Upper lobe of left lung (tissue), 6 donors: ENCODE data around the gene TAF9B. TPM values are rescaled to one million over a fixed set of nuclear protein-coding genes. Genes with fewer than 3 reads are reported as not detected.
A peak's percentile ranks its signal among the peaks of the same experiment; 100 is the strongest.

Experiments used
- ATAC-seq, 2 donors: fragments of 200-7000 bp; cut with Tn5 transposase; one replicate each; pipeline ENCODE4 v1.9.1; 2022; ENCODE audit warnings: mild to moderate bottlenecking in 2 of 2, moderate library complexity in 2 of 2; ENCODE audit not compliant: low FRiP score in 2 of 2
- DNase-seq, 2 donors: peaks; one replicate each; pipeline ENCODE4 v3.0.0-alpha.2; 2019 to 2020
- H3K27ac ChIP-seq, 4 donors: fragments of 200-600 bp; sonication (generic); one replicate each; pipeline ENCODE4 v1.5.1; 2016 to 2019
- H3K27me3 ChIP-seq, 4 donors: fragments of 200-600 bp; sonication (generic); one replicate each; pipeline ENCODE4 v1.5.1; 2017 to 2019
- H3K36me3 ChIP-seq, 4 donors: fragments of 200-600 bp; sonication (generic); one replicate each; pipeline ENCODE4 v1.5.1; 2016 to 2019
- H3K4me1 ChIP-seq, 4 donors: fragments of 200-600 bp; sonication (generic); one replicate each; pipeline ENCODE4 v1.5.1; 2018 to 2019
- H3K4me3 ChIP-seq, 4 donors: fragments of 200-600 bp; sonication (generic); one replicate each; pipeline ENCODE4 v1.5.1; 2017 to 2019; ENCODE audit warnings: mild to moderate bottlenecking in 2 of 4, moderate library complexity in 1 of 4
- H3K9me3 ChIP-seq, 4 donors: fragments of 200-600 bp; sonication (generic); one replicate each; pipeline ENCODE4 v1.5.1; 2018 to 2019
- EP300 ChIP-seq, 4 donors: sonication (generic); formaldehyde crosslinking; IDR thresholded peaks; one replicate each; pipeline ENCODE4 v1.5.1; 2017; ENCODE audit warnings: antibody characterized with exemption in 4 of 4, control low read depth in 2 of 4
- POLR2A ChIP-seq, 4 donors: fragments of 450-650 bp; IDR thresholded peaks; one replicate each; pipeline ENCODE4 v1.5.1; 2016 to 2017; ENCODE audit warnings: antibody characterized with exemption in 4 of 4, mild to moderate bottlenecking in 2 of 4
- POLR2AphosphoS5 ChIP-seq, 2 donors: sonication (generic); formaldehyde crosslinking; IDR thresholded peaks; one replicate each; pipeline ENCODE4 v1.5.1; 2017; ENCODE audit warnings: antibody characterized with exemption in 2 of 2
- WGBS, 2 donors: methylation state at CpG; one replicate each; pipeline ENCODE4 v1.1.5; 2017 to 2018; 5-methylcytosine and 5-hydroxymethylcytosine counted together
- total RNA-seq, 6 donors: library from RNA; depleted of rRNA in 4 of 6; stranded (reverse); fragments of >200 nt in 4 of 6; gene quantifications; one replicate each; pipeline versions ENCODE4 v1.1.0 to v1.2.1, GENCODE V29; 2016 to 2021
- TF ChIP-seq, protein P1 (sequence below), 6 experiments: fragments of 450-650 bp in 4 of 6; fragments of 200-600 bp in 2 of 6; sonication (generic) in 2 of 6; IDR thresholded peaks; one replicate each; pipeline ENCODE4 v1.5.1; 2016 to 2019; ENCODE audit warnings: antibody characterized with exemption in 6 of 6
- donor health status: DM: no; HTN: no; CAD: no; lungs with moderate emphysema.
- donor health status: DM: no; HTN: yes; CAD: no; lungs with severe emphysema.

The TAF9B gene
- total RNA-seq, 6 donors from 2014 or later: 2.4 to 14.3 (median 11.1) TPM

GRCh38 chrX:78124307-78124706, 15.1 kb downstream of the TAF9B start:
- ATAC-seq (no peak), DNase-seq (no peak)
- peaks cover 10 to 81% (median 23%) of the 10 kb centered on the region in 4 donors for H3K36me3 ChIP-seq
- 84 to 88% methylated on average over 2 of the region's 2 CpGs for WGBS, 2 donors
- H3K27ac ChIP-seq: no peak overlapping the region
- no peaks in the 10 kb centered on the region for H3K27me3 ChIP-seq
- no peaks in the 10 kb centered on the region for H3K9me3 ChIP-seq
- no peaks in the 10 kb centered on the region for H3K4me1 ChIP-seq
- H3K4me3 ChIP-seq: no peak overlapping the region
- no peak for TF ChIP-seq POLR2AphosphoS5 (IDR thresholded peaks at IDR 0.05)
- no peak for TF ChIP-seq EP300 (IDR thresholded peaks at IDR 0.05)
- TF ChIP-seq POLR2A (IDR thresholded peaks at IDR 0.05): no peak
- TF ChIP-seq, protein P1, sequence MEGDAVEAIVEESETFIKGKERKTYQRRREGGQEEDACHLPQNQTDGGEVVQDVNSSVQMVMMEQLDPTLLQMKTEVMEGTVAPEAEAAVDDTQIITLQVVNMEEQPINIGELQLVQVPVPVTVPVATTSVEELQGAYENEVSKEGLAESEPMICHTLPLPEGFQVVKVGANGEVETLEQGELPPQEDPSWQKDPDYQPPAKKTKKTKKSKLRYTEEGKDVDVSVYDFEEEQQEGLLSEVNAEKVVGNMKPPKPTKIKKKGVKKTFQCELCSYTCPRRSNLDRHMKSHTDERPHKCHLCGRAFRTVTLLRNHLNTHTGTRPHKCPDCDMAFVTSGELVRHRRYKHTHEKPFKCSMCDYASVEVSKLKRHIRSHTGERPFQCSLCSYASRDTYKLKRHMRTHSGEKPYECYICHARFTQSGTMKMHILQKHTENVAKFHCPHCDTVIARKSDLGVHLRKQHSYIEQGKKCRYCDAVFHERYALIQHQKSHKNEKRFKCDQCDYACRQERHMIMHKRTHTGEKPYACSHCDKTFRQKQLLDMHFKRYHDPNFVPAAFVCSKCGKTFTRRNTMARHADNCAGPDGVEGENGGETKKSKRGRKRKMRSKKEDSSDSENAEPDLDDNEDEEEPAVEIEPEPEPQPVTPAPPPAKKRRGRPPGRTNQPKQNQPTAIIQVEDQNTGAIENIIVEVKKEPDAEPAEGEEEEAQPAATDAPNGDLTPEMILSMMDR (IDR thresholded peaks at IDR 0.05): no peak

GRCh38 chrX:78123190-78123589, 16.3 kb downstream of the TAF9B start:
- no peak for DNase-seq
- no peak for ATAC-seq
- no peaks in the 10 kb centered on the region for H3K4me1 ChIP-seq
- H3K9me3 ChIP-seq: no peaks in the 10 kb centered on the region
- H3K27ac ChIP-seq: no peak overlapping the region
- peaks cover 12 to 83% (median 29%) of the 10 kb centered on the region in 4 donors for H3K36me3 ChIP-seq
- TF ChIP-seq, protein P1 (IDR thresholded peaks at IDR 0.05): no peak
- no peak for TF ChIP-seq POLR2A (IDR thresholded peaks at IDR 0.05)
- TF ChIP-seq POLR2AphosphoS5 (IDR thresholded peaks at IDR 0.05): no peak
- no peak for TF ChIP-seq EP300 (IDR thresholded peaks at IDR 0.05)
- H3K27me3 ChIP-seq: no peaks in the 10 kb centered on the region
- no peak overlapping the region for H3K4me3 ChIP-seq

DNA sequence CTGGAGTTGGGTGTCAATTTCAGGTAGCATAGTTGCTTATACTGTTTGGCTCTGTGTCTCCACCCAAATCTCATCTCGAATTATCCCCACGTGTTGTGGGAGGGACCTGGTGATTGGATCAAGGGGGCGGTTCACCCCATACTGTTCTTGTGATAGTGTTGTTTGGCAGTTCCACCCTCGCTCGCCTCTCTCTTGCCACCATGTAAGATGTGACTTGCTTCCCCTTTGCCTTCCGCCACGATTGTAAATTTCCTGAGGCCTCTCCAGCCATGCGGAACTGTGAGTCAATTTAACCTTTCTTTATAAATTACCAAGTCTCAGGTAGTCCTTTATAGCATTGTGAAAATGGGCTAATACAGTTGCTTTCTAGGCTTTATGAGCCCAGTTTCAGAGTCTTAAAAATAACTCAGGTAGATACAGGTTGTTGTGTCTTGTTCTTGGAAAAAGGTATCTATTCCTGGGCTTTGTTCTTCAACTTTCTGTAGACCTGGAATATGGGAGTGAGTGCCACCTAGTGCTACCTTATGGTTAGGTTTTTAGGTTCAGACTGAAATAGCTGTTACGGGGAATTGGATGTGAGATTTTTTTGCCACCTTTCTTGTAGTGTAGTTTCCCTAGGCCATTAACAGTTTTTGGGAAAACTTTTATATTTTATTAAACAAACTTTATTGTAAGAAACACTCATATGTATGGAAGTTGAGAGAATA, 19.8 kb downstream of the TAF9B start:
- TF ChIP-seq POLR2A (IDR thresholded peaks at IDR 0.05) (no peak), EP300 (IDR thresholded peaks at IDR 0.05) (no peak), POLR2AphosphoS5 (IDR thresholded peaks at IDR 0.05) (no peak)
- TF ChIP-seq, protein P1 (IDR thresholded peaks at IDR 0.05): peak in 1 of 6 experiments; percentile 6
- ATAC-seq (no peak), DNase-seq (no peak)
- Histone ChIP-seq H3K4me3 (no peak overlapping the region), H3K9me3 (no peaks in the 10 kb centered on the region), H3K27me3 (no peaks in the 10 kb centered on the region), H3K36me3 (peaks cover 12 to 87% (median 32%) of the 10 kb centered on the region in 4 donors), H3K4me1 (no peaks in the 10 kb centered on the region), H3K27ac (no peak overlapping the region)
- WGBS, 2 donors: 84 to 91% methylated on average over 9 of the region's 9 CpGs

DNA sequence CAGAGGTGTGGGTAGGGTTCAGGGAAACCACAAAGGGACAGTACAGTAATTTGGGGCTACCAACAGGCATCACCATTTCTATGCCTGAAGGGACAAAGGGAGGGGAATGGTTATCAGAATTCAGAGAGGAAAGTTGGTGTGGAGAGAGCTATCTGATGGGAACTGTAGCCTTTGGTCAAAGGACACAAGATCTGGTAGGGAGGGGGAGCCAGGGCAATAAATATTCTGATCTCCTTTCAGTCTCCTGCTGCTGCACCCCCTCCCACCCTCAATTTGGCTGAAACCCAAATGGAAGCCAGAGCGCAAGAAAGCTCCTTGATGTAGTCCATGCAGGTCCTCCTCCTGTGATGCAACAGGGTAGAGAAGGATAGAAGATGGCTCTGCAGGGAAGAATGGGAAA, 20.8 kb downstream of the TAF9B start:
- no peaks in the 10 kb centered on the region for H3K27me3 ChIP-seq
- H3K9me3 ChIP-seq: no peaks in the 10 kb centered on the region
- DNase-seq (no peak), ATAC-seq (no peak)
- TF ChIP-seq POLR2AphosphoS5 (IDR thresholded peaks at IDR 0.05): no peak
- TF ChIP-seq, protein P1 (IDR thresholded peaks at IDR 0.05): no peak
- no peak for TF ChIP-seq POLR2A (IDR thresholded peaks at IDR 0.05)
- TF ChIP-seq EP300 (IDR thresholded peaks at IDR 0.05): no peak
- H3K36me3 ChIP-seq: peaks cover 12 to 87% (median 33%) of the 10 kb centered on the region in 4 donors
- no peak overlapping the region for H3K27ac ChIP-seq
- H3K4me3 ChIP-seq: no peak overlapping the region
- 89 to 100% methylated on average over 1 of the region's 1 CpG for WGBS, 2 donors
- H3K4me1 ChIP-seq: no peaks in the 10 kb centered on the region

DNA sequence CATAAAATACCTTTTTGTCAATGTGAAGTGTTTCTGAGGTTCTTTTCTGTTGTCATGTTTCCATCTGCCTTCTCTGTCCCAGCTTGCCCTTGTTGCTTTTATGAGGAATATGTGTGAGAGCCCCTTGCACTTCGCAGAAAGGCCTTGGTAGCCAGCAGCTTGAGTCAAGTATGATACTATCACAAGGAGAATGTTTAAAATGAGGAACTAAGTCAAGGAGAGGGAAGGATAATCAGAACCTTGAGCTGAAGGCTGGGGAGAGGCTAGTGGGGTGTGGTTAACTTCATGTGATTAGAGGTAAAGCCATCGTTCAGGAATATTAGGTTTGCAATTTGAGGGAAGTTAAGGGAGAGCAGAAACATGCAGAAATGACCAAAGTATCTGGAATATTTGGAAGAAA, 22.7 kb downstream of the TAF9B start:
- DNase-seq (no peak), ATAC-seq (no peak)
- Histone ChIP-seq H3K9me3 (no peaks in the 10 kb centered on the region), H3K36me3 (peaks cover 10 to 83% (median 30%) of the 10 kb centered on the region in 4 donors), H3K27me3 (no peaks in the 10 kb centered on the region), H3K27ac (no peak overlapping the region), H3K4me3 (no peak overlapping the region), H3K4me1 (peaks cover 0 to 2% (median 0%) of the 10 kb centered on the region in 4 donors)
- TF ChIP-seq, protein P1 (IDR thresholded peaks at IDR 0.05): no peak
- TF ChIP-seq POLR2A (IDR thresholded peaks at IDR 0.05) (no peak), EP300 (IDR thresholded peaks at IDR 0.05) (no peak), POLR2AphosphoS5 (IDR thresholded peaks at IDR 0.05) (no peak)
- 37 to 59% methylated on average over 2 of the region's 2 CpGs for WGBS, 2 donors
